ENCODE data around the gene PATZ1.

The PATZ1 gene

GRCh38 chr22:31278626-31279326, 67.4 kb downstream of the PATZ1 start:
- no peak for DNase-seq

GRCh38 chr22:31278151-31278621, 68.0 kb downstream of the PATZ1 start:
- no peak for DNase-seq

DNA sequence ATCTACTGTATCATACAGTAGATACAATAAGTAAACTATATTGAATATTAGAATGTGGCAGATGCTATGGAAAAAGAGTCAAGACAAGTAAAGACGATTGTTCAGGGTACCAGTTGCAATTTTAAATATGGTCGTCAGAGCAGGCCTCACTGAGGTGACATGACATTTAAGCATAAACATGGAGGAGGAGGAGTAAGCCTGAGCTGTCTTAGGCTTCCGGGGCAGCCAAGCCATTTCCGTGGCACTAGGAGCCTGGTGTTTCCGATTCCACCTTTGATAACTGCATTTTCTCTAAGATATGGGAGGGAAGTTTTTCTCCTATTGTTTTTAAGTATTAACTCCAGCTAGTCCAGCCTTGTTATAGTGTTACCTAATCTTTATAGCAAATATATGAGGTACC, 68.4 kb downstream of the PATZ1 start:
- no peak for DNase-seq

DNA sequence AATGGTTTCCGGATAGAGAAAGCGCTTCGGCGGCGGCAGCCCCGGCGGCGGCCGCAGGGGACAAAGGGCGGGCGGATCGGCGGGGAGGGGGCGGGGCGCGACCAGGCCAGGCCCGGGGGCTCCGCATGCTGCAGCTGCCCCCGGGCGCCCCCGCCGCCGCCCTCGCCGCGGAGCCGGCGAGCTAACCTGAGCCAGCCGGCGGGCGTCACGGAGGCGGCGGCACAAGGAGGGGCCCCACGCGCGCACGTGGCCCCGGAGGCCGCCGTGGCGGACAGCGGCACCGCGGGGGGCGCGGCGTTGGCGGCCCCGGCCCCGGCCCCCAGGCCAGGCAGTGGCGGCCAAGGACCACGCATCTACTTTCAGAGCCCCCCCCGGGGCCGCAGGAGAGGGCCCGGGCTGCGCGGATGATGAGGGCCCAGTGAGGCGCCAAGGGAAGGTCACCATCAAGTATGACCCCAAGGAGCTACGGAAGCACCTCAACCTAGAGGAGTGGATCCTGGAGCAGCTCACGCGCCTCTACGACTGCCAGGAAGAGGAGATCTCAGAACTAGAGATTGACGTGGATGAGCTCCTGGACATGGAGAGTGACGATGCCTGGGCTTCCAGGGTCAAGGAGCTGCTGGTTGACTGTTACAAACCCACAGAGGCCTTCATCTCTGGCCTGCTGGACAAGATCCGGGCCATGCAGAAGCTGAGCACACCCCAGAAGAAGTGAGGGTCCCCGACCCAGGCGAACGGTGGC, 69.5 kb downstream of the PATZ1 start:
- no peak for DNase-seq
